ENCODE results near the gene SPACA9. TPM values are rescaled to one million over a fixed set of nuclear protein-coding genes. Genes with fewer than 3 reads are reported as not detected.

The SPACA9 gene
- total and polyA plus RNA-seq, 10 donors, result 1.1 to 5.6 (median 2.5) TPM

DNA sequence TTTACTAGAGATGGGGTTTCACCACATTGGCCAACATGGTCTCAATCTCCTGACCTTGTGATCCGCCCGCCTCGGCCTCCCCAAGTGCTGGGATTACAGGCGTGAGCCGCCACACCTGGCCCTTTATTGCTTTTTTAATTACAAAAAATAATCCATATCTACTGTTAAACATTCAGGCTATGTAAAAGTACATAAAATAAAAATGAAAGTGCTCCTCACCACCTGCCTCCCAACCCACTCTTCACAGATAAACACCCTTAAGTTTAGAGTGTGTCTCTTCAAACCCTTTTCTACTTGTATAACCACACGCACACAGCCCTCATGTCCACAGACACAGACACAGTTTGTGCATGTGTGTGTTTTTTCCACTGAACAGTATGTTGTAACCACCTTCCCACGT lies 49.0 kb downstream of the SPACA9 start:
- H3K4me3 ChIP-seq, result no peak overlapping the region
- H3K4me1 ChIP-seq, result no peaks in the 10 kb centered on the region
- intact Hi-C loops (cut with DNase I; ENCODE audit: low total_unique reads), result no loop called here
- no peak overlapping the region for H3K27ac ChIP-seq
- H3K27me3 ChIP-seq (replicated peaks in 1 of 7), result no peaks in the 10 kb centered on the region
- TF ChIP-seq POLR2A (IDR thresholded peaks at IDR 0.05), result no peak
- TF ChIP-seq, protein P1, sequence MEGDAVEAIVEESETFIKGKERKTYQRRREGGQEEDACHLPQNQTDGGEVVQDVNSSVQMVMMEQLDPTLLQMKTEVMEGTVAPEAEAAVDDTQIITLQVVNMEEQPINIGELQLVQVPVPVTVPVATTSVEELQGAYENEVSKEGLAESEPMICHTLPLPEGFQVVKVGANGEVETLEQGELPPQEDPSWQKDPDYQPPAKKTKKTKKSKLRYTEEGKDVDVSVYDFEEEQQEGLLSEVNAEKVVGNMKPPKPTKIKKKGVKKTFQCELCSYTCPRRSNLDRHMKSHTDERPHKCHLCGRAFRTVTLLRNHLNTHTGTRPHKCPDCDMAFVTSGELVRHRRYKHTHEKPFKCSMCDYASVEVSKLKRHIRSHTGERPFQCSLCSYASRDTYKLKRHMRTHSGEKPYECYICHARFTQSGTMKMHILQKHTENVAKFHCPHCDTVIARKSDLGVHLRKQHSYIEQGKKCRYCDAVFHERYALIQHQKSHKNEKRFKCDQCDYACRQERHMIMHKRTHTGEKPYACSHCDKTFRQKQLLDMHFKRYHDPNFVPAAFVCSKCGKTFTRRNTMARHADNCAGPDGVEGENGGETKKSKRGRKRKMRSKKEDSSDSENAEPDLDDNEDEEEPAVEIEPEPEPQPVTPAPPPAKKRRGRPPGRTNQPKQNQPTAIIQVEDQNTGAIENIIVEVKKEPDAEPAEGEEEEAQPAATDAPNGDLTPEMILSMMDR (IDR thresholded peaks at IDR 0.05 in 8 of 11, conservative IDR thresholded peaks at IDR 0.05 in 3 of 11), result no peak
- no peak for TF ChIP-seq POLR2AphosphoS5 (IDR thresholded peaks at IDR 0.05)
- WGBS, 5 donors, result 87 to 95% (median 90%) methylated on average over 7 of the region's 7 CpGs
- peaks cover 5 to 100% (median 58%) of the 10 kb centered on the region in 6 donors for H3K36me3 ChIP-seq
- H3K9me3 ChIP-seq, result no peaks in the 10 kb centered on the region
- no peak for DNase-seq

DNA sequence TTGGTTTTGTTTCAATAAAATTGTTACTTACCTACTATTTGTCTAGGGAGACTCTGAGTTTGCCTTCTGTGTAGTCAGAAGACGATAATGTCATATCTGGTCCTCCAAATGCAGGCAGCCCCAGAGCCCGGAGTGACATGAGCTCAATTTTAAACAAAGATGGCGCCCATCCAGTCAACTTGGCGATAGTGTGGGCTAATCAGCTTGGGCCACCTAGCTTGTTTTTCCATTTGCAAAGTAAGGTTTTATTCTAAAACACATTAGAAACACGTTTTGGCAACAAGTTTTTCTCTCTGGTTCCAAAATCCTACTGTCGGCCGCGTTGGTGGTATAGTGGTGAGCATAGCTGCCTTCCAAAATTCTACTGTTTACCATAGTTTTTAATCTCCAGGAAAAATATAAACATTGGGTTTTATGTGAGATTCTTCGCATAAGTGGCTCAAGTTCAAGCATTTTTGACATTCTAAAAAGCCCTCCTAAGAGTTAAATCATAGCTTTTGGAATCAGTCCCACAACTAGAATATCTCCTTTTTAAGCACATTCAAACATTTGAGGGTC lies 52.6 kb downstream of the SPACA9 start:
- no peak overlapping the region for H3K4me3 ChIP-seq
- intact Hi-C loops (cut with DNase I; ENCODE audit: low total_unique reads), result no loop called here
- no peak for DNase-seq
- 94 to 99% (median 96%) methylated on average over 9 of the region's 9 CpGs for WGBS, 5 donors
- peaks cover 5 to 88% (median 37%) of the 10 kb centered on the region in 6 donors for H3K36me3 ChIP-seq
- H3K9me3 ChIP-seq, result no peaks in the 10 kb centered on the region
- no peak overlapping the region for H3K27ac ChIP-seq
- no peaks in the 10 kb centered on the region for H3K27me3 ChIP-seq (replicated peaks in 1 of 7)
- no peaks in the 10 kb centered on the region for H3K4me1 ChIP-seq
- TF ChIP-seq POLR2AphosphoS5 (IDR thresholded peaks at IDR 0.05) (no peak), POLR2A (IDR thresholded peaks at IDR 0.05) (no peak)
- TF ChIP-seq, protein P1 (IDR thresholded peaks at IDR 0.05 in 8 of 11, conservative IDR thresholded peaks at IDR 0.05 in 3 of 11), result no peak

DNA sequence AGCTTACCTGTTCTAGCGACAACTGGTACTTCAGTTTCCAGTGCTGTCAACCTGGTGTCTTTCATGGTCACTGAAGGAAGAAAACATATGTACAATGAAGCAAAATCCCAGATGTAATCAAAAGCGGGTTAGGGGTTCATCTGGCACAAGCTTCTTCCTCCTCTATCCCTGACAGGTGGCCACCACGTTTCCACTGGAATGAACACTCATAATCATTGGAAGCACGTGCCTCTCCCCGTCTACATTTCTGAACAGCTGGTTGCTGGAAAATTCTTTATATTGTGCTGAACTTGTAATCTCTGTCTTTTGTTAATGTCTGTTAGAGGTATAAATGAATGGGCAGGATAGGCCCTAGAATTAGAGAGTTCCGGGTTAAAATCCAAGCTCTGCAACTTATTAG lies 56.3 kb downstream of the SPACA9 start:
- Histone ChIP-seq H3K27me3 (replicated peaks in 1 of 7) (no peaks in the 10 kb centered on the region), H3K4me1 (peaks cover 0 to 3% (median 0%) of the 10 kb centered on the region in 6 donors), H3K27ac (no peak overlapping the region), H3K9me3 (no peaks in the 10 kb centered on the region), H3K36me3 (peaks cover 0 to 50% (median 8%) of the 10 kb centered on the region in 6 donors), H3K4me3 (no peak overlapping the region)
- intact Hi-C loops (cut with DNase I; ENCODE audit: low total_unique reads), result no loop called here
- DNase-seq, result no peak
- WGBS, 5 donors, result 89 to 96% (median 93%) methylated on average over 6 of the region's 6 CpGs
- TF ChIP-seq POLR2AphosphoS5 (IDR thresholded peaks at IDR 0.05) (no peak), POLR2A (IDR thresholded peaks at IDR 0.05) (no peak)
- TF ChIP-seq, protein P1 (IDR thresholded peaks at IDR 0.05 in 8 of 11, conservative IDR thresholded peaks at IDR 0.05 in 3 of 11), result no peak

DNA sequence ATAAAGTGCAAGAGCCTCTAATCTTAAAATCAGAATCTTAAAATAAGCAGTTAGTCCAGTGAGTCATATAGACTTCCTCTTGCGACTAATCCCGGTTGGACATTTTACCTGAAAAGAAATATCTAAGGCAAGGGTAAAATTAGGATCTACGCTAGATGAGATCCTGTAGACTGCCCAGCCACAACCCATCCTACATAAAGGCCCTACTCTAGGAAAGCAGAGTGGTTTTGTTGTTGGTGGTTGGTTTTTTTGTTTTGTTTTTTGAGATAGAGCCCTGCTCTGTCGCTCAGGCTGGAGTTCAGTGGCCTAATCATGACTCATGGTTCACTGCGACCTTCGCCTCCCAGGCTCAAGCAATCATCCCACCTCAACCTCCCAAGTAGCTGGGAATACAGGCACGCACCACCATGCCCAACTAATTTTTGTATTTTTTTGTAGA lies 58.8 kb downstream of the SPACA9 start:
- Histone ChIP-seq H3K9me3 (no peaks in the 10 kb centered on the region), H3K4me3 (no peak overlapping the region), H3K27me3 (replicated peaks in 1 of 7) (no peaks in the 10 kb centered on the region), H3K4me1 (peaks cover 1 to 13% (median 7%) of the 10 kb centered on the region in 6 donors), H3K36me3 (peaks cover 0 to 26% (median 5%) of the 10 kb centered on the region in 6 donors), H3K27ac (no peak overlapping the region)
- WGBS, 5 donors, result 91 to 98% (median 94%) methylated on average over 7 of the region's 7 CpGs
- DNase-seq, result no peak
- TF ChIP-seq POLR2A (IDR thresholded peaks at IDR 0.05), result no peak
- TF ChIP-seq, protein P1 (IDR thresholded peaks at IDR 0.05 in 8 of 11, conservative IDR thresholded peaks at IDR 0.05 in 3 of 11), result no peak
- TF ChIP-seq POLR2AphosphoS5 (IDR thresholded peaks at IDR 0.05), result no peak
- intact Hi-C loops (cut with DNase I; ENCODE audit: low total_unique reads), result no loop called here
